ENCODE measurements around the gene PIGS. TPM values are rescaled to one million over a fixed set of nuclear protein-coding genes. Genes with fewer than 3 reads are reported as not detected.

Gene PIGS
- total and polyA plus RNA-seq, 2 of the 13 experiments (the other 11 are each of a cell fraction or from before 2014, with no cell fraction given) = 31.7 to 42.6 TPM

GRCh38 chr17:28552176-28552999, 18.9 kb downstream of the PIGS start, which contains the start of gene UNC119 (continued):
- TF ChIP-seq, protein P1, sequence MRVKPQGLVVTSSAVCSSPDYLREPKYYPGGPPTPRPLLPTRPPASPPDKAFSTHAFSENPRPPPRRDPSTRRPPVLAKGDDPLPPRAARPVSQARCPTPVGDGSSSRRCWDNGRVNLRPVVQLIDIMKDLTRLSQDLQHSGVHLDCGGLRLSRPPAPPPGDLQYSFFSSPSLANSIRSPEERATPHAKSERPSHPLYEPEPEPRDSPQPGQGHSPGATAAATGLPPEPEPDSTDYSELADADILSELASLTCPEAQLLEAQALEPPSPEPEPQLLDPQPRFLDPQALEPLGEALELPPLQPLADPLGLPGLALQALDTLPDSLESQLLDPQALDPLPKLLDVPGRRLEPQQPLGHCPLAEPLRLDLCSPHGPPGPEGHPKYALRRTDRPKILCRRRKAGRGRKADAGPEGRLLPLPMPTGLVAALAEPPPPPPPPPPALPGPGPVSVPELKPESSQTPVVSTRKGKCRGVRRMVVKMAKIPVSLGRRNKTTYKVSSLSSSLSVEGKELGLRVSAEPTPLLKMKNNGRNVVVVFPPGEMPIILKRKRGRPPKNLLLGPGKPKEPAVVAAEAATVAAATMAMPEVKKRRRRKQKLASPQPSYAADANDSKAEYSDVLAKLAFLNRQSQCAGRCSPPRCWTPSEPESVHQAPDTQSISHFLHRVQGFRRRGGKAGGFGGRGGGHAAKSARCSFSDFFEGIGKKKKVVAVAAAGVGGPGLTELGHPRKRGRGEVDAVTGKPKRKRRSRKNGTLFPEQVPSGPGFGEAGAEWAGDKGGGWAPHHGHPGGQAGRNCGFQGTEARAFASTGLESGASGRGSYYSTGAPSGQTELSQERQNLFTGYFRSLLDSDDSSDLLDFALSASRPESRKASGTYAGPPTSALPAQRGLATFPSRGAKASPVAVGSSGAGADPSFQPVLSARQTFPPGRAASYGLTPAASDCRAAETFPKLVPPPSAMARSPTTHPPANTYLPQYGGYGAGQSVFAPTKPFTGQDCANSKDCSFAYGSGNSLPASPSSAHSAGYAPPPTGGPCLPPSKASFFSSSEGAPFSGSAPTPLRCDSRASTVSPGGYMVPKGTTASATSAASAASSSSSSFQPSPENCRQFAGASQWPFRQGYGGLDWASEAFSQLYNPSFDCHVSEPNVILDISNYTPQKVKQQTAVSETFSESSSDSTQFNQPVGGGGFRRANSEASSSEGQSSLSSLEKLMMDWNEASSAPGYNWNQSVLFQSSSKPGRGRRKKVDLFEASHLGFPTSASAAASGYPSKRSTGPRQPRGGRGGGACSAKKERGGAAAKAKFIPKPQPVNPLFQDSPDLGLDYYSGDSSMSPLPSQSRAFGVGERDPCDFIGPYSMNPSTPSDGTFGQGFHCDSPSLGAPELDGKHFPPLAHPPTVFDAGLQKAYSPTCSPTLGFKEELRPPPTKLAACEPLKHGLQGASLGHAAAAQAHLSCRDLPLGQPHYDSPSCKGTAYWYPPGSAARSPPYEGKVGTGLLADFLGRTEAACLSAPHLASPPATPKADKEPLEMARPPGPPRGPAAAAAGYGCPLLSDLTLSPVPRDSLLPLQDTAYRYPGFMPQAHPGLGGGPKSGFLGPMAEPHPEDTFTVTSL (CRISPR knock-in tag; IDR thresholded peaks at IDR 0.05; ENCODE audit: borderline replicate concordance) = no peak
- TF ChIP-seq MED1 (CRISPR knock-in tag; IDR thresholded peaks at IDR 0.05) (no peak), ZNF296 (CRISPR knock-in tag; conservative IDR thresholded peaks at IDR 0.05) (no peak), ZMYM2 (CRISPR knock-in tag; IDR thresholded peaks at IDR 0.05) (no peak), ZNF724P (CRISPR knock-in tag; IDR thresholded peaks at IDR 0.05; ENCODE audit: borderline replicate concordance) (no peak), ZNF451 (CRISPR knock-in tag; IDR thresholded peaks at IDR 0.05) (no peak), RAD51 (IDR thresholded peaks at IDR 0.05; ENCODE audit: borderline replicate concordance) (no peak), CBX2 (IDR thresholded peaks at IDR 0.05; ENCODE audit: low read depth, low read length) (no peak), CBX2 (CRISPR knock-in tag; IDR thresholded peaks at IDR 0.05; ENCODE audit: low read depth) (no peak), ZNF124 (CRISPR knock-in tag; IDR thresholded peaks at IDR 0.05) (no peak), ZNF746 (CRISPR knock-in tag; IDR thresholded peaks at IDR 0.05) (peak; percentile 44; the same call in 1 of the 2 replicates), SIX1 (CRISPR knock-in tag; IDR thresholded peaks at IDR 0.05; ENCODE audit: borderline replicate concordance) (no peak), CEBPZ (IDR thresholded peaks at IDR 0.05; ENCODE audit: low read length) (no peak), ZNF292 (CRISPR knock-in tag; IDR thresholded peaks at IDR 0.05; ENCODE audit: borderline replicate concordance, low read depth) (no peak)
- TF ChIP-seq, protein P2, sequence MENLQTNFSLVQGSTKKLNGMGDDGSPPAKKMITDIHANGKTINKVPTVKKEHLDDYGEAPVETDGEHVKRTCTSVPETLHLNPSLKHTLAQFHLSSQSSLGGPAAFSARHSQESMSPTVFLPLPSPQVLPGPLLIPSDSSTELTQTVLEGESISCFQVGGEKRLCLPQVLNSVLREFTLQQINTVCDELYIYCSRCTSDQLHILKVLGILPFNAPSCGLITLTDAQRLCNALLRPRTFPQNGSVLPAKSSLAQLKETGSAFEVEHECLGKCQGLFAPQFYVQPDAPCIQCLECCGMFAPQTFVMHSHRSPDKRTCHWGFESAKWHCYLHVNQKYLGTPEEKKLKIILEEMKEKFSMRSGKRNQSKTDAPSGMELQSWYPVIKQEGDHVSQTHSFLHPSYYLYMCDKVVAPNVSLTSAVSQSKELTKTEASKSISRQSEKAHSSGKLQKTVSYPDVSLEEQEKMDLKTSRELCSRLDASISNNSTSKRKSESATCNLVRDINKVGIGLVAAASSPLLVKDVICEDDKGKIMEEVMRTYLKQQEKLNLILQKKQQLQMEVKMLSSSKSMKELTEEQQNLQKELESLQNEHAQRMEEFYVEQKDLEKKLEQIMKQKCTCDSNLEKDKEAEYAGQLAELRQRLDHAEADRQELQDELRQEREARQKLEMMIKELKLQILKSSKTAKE (CRISPR knock-in tag; IDR thresholded peaks at IDR 0.05; ENCODE audit: borderline replicate concordance) = no peak
